OCI-LY1 (cell line): ENCODE measurements around the gene PRKCA.

Experiments used
- EZH2 ChIP-seq: fragments of 200-600 bp; sonication (generic), shearing (Covaris generic); IDR thresholded peaks from 2 replicates; pipeline ENCODE4 v1.8.0; 2017; ENCODE audit warnings: borderline replicate concordance, mixed run types, mild to moderate bottlenecking, antibody characterized with exemption, low read length, moderate library complexity, mixed read lengths
- TF ChIP-seq, protein P1 (sequence below): fragments of 200-600 bp; sonication (generic), shearing (Covaris generic); IDR thresholded peaks from 2 replicates; pipeline ENCODE4 v1.5.1; 2017; ENCODE audit warnings: mild to moderate bottlenecking, antibody characterized with exemption, low read length, moderate library complexity, mixed read lengths

DNA sequence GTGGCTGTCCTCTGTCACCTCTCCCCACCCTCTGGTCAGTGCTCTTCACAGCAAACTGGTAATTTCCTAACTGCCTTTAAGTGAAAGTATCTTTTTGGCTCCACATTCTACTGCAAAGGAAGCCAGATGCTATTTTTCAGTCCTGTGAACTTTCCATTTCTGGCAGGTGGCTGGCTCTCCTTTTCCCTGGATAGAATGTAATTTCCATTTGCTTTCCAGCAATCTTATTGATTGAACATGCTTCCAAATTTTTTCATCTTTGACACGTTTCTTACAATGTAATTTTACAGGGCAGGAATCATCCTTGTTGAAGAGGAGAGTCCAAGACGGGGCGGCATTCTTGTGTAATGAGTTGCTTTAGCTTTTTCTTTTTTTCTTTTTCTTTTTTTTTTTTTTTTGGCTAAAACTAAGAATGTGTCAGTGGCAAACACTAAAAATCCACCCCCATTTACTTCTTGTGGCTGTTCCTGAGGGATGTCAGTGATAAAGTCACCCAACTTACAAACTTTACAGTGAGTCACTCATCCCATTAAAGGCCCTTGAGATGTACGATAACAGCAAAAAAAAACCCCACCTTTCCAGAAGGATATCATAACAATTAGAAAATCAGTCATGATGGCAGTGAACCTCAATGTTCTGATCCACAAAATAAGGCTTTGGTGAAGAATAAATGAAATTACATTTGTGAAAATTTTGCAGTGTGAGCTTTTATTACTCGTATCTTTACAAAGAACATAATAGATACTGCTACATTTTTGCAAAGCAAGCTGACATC is 29.4 kb upstream of the PRKCA start:
- TF ChIP-seq, protein P1, sequence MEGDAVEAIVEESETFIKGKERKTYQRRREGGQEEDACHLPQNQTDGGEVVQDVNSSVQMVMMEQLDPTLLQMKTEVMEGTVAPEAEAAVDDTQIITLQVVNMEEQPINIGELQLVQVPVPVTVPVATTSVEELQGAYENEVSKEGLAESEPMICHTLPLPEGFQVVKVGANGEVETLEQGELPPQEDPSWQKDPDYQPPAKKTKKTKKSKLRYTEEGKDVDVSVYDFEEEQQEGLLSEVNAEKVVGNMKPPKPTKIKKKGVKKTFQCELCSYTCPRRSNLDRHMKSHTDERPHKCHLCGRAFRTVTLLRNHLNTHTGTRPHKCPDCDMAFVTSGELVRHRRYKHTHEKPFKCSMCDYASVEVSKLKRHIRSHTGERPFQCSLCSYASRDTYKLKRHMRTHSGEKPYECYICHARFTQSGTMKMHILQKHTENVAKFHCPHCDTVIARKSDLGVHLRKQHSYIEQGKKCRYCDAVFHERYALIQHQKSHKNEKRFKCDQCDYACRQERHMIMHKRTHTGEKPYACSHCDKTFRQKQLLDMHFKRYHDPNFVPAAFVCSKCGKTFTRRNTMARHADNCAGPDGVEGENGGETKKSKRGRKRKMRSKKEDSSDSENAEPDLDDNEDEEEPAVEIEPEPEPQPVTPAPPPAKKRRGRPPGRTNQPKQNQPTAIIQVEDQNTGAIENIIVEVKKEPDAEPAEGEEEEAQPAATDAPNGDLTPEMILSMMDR: no peak
- TF ChIP-seq EZH2: no peak
